Measurements from ENCODE around the gene FUT7.

DNA sequence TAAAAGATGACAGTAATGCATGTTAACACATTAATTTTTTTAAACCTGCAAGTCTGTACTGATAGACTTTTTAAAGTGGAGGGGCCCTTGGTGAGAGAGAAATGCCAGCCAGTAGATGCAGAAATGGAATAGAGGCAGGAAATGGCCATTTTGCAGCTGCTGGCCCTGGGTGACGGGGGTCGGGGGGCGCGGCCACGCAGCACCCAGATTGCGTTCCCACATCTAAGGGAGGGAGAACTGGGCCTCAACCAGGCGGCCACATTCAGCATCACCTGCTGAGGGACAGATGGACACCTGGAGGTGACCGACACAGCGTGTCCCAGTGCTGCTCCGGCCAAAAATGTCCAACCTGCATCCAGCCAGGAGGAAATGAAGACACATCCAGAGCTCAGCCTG lies 29.2 kb downstream of the FUT7 start:
- TF ChIP-seq, protein P1, sequence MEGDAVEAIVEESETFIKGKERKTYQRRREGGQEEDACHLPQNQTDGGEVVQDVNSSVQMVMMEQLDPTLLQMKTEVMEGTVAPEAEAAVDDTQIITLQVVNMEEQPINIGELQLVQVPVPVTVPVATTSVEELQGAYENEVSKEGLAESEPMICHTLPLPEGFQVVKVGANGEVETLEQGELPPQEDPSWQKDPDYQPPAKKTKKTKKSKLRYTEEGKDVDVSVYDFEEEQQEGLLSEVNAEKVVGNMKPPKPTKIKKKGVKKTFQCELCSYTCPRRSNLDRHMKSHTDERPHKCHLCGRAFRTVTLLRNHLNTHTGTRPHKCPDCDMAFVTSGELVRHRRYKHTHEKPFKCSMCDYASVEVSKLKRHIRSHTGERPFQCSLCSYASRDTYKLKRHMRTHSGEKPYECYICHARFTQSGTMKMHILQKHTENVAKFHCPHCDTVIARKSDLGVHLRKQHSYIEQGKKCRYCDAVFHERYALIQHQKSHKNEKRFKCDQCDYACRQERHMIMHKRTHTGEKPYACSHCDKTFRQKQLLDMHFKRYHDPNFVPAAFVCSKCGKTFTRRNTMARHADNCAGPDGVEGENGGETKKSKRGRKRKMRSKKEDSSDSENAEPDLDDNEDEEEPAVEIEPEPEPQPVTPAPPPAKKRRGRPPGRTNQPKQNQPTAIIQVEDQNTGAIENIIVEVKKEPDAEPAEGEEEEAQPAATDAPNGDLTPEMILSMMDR (IDR thresholded peaks at IDR 0.05), result no peak
- no peak for TF ChIP-seq POLR2A (IDR thresholded peaks at IDR 0.05)
